H9 (cell line): Measurements from ENCODE around the gene SESN2. TPM values are rescaled to one million over a fixed set of nuclear protein-coding genes. Genes with fewer than 3 reads are reported as not detected.

Experiments
- DNase-seq: peaks from one replicate; pipeline ENCODE4 v3.0.0-alpha.2; 2017
- H2AFZ ChIP-seq: one replicate; pipeline ENCODE4 v1.6.1; 2013; ENCODE audit warnings: mild to moderate bottlenecking, low read length, control low read depth, moderate library complexity
- H2AK5ac ChIP-seq: 2 replicates; pipeline ENCODE4 v1.6.1; 2013; ENCODE audit warnings: low read length, control low read depth, mixed read lengths; ENCODE audit not compliant: insufficient read length
- H2BK120ac ChIP-seq: one replicate; pipeline ENCODE4 v1.6.1; 2013; ENCODE audit warnings: low read depth, mild to moderate bottlenecking, low read length, control low read depth, inconsistent platforms; ENCODE audit not compliant: poor library complexity, severe bottlenecking
- H2BK12ac ChIP-seq: 2 replicates; pipeline ENCODE4 v1.6.1; 2013; ENCODE audit warnings: low read length, control low read depth, mixed read lengths, low read depth; ENCODE audit not compliant: insufficient read length
- H2BK15ac ChIP-seq: 2 replicates; pipeline ENCODE4 v1.6.1; 2013; ENCODE audit warnings: low read depth, low read length, control low read depth
- H2BK20ac ChIP-seq: one replicate; pipeline ENCODE4 v1.6.1; 2013; ENCODE audit warnings: low read depth, mild to moderate bottlenecking, low read length, control low read depth, inconsistent platforms; ENCODE audit not compliant: poor library complexity, severe bottlenecking
- H2BK5ac ChIP-seq: 2 replicates; pipeline ENCODE4 v1.6.1; 2013; ENCODE audit warnings: low read length, control low read depth, mixed read lengths; ENCODE audit not compliant: insufficient read length
- H3K14ac ChIP-seq: 2 replicates; pipeline ENCODE4 v1.6.1; 2013; ENCODE audit warnings: low read length, control low read depth; ENCODE audit not compliant: insufficient read depth
- H3K18ac ChIP-seq: 2 replicates; pipeline ENCODE4 v1.6.1; 2013; ENCODE audit warnings: low read depth, mild to moderate bottlenecking, mixed read lengths, low read length, control low read depth; ENCODE audit not compliant: insufficient read length
- H3K23ac ChIP-seq: 2 replicates; pipeline ENCODE4 v1.6.1; 2013; ENCODE audit warnings: low read length, control low read depth, mixed read lengths, low read depth; ENCODE audit not compliant: insufficient read length
- H3K23me2 ChIP-seq: 2 replicates; pipeline ENCODE4 v1.6.1; 2013; ENCODE audit warnings: low read depth, mild to moderate bottlenecking, mixed read lengths, low read length, control low read depth; ENCODE audit not compliant: insufficient read length, poor library complexity, severe bottlenecking
- H3K27ac ChIP-seq: 2 replicates; pipeline ENCODE4 v1.5.1; 2013; ENCODE audit warnings: low read length, control low read depth, mixed read lengths, low read depth; ENCODE audit not compliant: insufficient read length
- H3K27me3 ChIP-seq: 2 replicates; pipeline ENCODE4 v1.6.1; 2013; ENCODE audit warnings: low read length, control low read depth, inconsistent platforms; ENCODE audit not compliant: insufficient read depth
- H3K4ac ChIP-seq: 2 replicates; pipeline ENCODE4 v1.6.1; 2013; ENCODE audit warnings: low read depth, mild to moderate bottlenecking, control low read depth, inconsistent platforms, low read length, moderate library complexity
- H3K4me1 ChIP-seq: 2 replicates; pipeline ENCODE4 v1.6.1; 2013; ENCODE audit warnings: low read length, control low read depth, inconsistent platforms; ENCODE audit not compliant: insufficient read depth
- H3K4me2 ChIP-seq: 2 replicates; pipeline ENCODE4 v1.6.1; 2013; ENCODE audit warnings: low read length, control low read depth, mixed read lengths; ENCODE audit not compliant: insufficient read length, insufficient read depth
- H3K56ac ChIP-seq: 2 replicates; pipeline ENCODE4 v1.6.1; 2013; ENCODE audit warnings: low read depth, mild to moderate bottlenecking, mixed read lengths, low read length, control low read depth; ENCODE audit not compliant: insufficient read length
- H3K79me1 ChIP-seq: 2 replicates; pipeline ENCODE4 v1.6.1; 2013; ENCODE audit warnings: low read depth, mild to moderate bottlenecking, moderate library complexity, low read length, control low read depth, inconsistent platforms; ENCODE audit not compliant: insufficient read depth, poor library complexity, severe bottlenecking
- H3K79me2 ChIP-seq: 2 replicates; pipeline ENCODE4 v1.6.1; 2013; ENCODE audit warnings: low read length, control low read depth, inconsistent platforms; ENCODE audit not compliant: insufficient read depth
- H3K9ac ChIP-seq: 2 replicates; pipeline ENCODE4 v1.6.1; 2013; ENCODE audit warnings: low read length, control low read depth, mixed read lengths; ENCODE audit not compliant: insufficient read length; ENCODE audit errors: extremely low read depth
- H3K9me3 ChIP-seq: one replicate; pipeline ENCODE4 v1.6.1; 2013; ENCODE audit warnings: low read depth, low read length, inconsistent platforms; ENCODE audit not compliant: control insufficient read depth
- H3T11ph ChIP-seq: one replicate; pipeline ENCODE4 v1.6.1; 2013; ENCODE audit warnings: mild to moderate bottlenecking, low read length, control low read depth, inconsistent platforms
- H4K20me1 ChIP-seq: one replicate; pipeline ENCODE4 v1.6.1; 2013; ENCODE audit not compliant: control insufficient read depth, insufficient read length, insufficient read depth
- H4K5ac ChIP-seq: 2 replicates; pipeline ENCODE4 v1.6.1; 2013; ENCODE audit warnings: low read depth, mild to moderate bottlenecking, mixed read lengths, low read length, control low read depth; ENCODE audit not compliant: insufficient read length
- H4K8ac ChIP-seq: replicated peaks from 2 replicates; pipeline ENCODE4 v1.6.1; 2013; ENCODE audit warnings: low read length, control low read depth, mixed read lengths, low read depth; ENCODE audit not compliant: insufficient read length
- H4K91ac ChIP-seq: 2 replicates; pipeline ENCODE4 v1.6.1; 2013; ENCODE audit warnings: low read depth, mild to moderate bottlenecking, moderate library complexity, mixed read lengths, low read length, control low read depth; ENCODE audit not compliant: insufficient read length
- H3K27ac Mint-ChIP-seq, 3 experiments: 2 replicates in 2 of 3; 3 replicates in 1 of 3; pipeline ENCODE4 v1.8.0; 2020 to 2021; ENCODE audit warnings: mixed read lengths in 3 of 3, mild to moderate bottlenecking in 1 of 3, moderate library complexity in 1 of 3
- H3K27me3 Mint-ChIP-seq: 2 replicates; pipeline ENCODE4 v1.8.0; 2021; ENCODE audit warnings: low read depth, mild to moderate bottlenecking, moderate library complexity, mixed read lengths
- H3K36me3 Mint-ChIP-seq, 3 experiments: 2 replicates in 2 of 3; 3 replicates in 1 of 3; pipeline ENCODE4 v1.8.0; 2020 to 2021; ENCODE audit warnings: low read depth in 3 of 3, mixed read lengths in 3 of 3; ENCODE audit not compliant: insufficient read depth in 1 of 3
- H3K4me1 Mint-ChIP-seq, 2 experiments: 2 replicates each; pipeline ENCODE4 v1.8.0; 2020; ENCODE audit warnings: mixed read lengths in 2 of 2
- H3K4me3 Mint-ChIP-seq, 2 experiments: 2 replicates in 1 of 2; 3 replicates in 1 of 2; pipeline ENCODE4 v1.8.0; 2020 to 2021; ENCODE audit warnings: mild to moderate bottlenecking in 2 of 2, mixed read lengths in 2 of 2, moderate library complexity in 1 of 2
- H3K9me3 Mint-ChIP-seq, 2 experiments: 2 replicates in 1 of 2; 3 replicates in 1 of 2; pipeline ENCODE4 v1.8.0; 2020; ENCODE audit warnings: mild to moderate bottlenecking in 2 of 2, mixed read lengths in 2 of 2, moderate library complexity in 1 of 2
- CTCF ChIP-seq: fragments of 200-600 bp; sonication (generic); conservative IDR thresholded peaks from 3 replicates; pipeline ENCODE4 v1.8.0; 2021; ENCODE audit warnings: antibody characterized with exemption, mild to moderate bottlenecking
- WGBS: extraction: QIAGEN DNeasy Blood & Tissue Kit; methylation state at CpG from one replicate; pipeline ENCODE4 v1.1.7; 2013; ENCODE audit warnings: missing lambda C conversion rate, low lambda C conversion rate, mixed read lengths; ENCODE audit not compliant: insufficient read length; ENCODE audit errors: extremely low coverage; 5-methylcytosine and 5-hydroxymethylcytosine counted together
- total RNA-seq: library from RNA; stranded (reverse); gene quantifications from 2 replicates; pipeline ENCODE4 v1.2.1, GENCODE V29; 2021

SESN2 gene
- total RNA-seq, 1 experiment from 2014 or later, result 24.6 TPM

GRCh38 chr1:28266920-28267322, 7.6 kb downstream of the SESN2 start:
- Mint-ChIP-seq H3K4me3 (peak overlapping the region in 1 of 2 experiments; percentile 11; a peak in 1 of 5 replicates), H3K4me1 (peaks cover 44 to 46% of the 10 kb centered on the region in 2 experiments), H3K27me3 (no peaks in the 10 kb centered on the region), H3K9me3 (no peaks in the 10 kb centered on the region), H3K27ac (peak overlapping the region in 1 of 3 experiments; percentile 85; a peak in 3 of 7 replicates), H3K36me3 (peaks cover 5 to 24% (median 21%) of the 10 kb centered on the region in 3 experiments; a peak in 6 of 7 replicates)
- H4K91ac ChIP-seq, result no peak overlapping the region
- H4K20me1 ChIP-seq, result no peaks in the 10 kb centered on the region
- no peak overlapping the region for H4K5ac ChIP-seq
- H2AFZ ChIP-seq, result no peak overlapping the region
- no peaks in the 10 kb centered on the region for H3K23me2 ChIP-seq
- H4K8ac ChIP-seq, result no peak overlapping the region
- WGBS, result no CpG with 5 or more reads among the region's 5 CpGs
- H3T11ph ChIP-seq, result no peak overlapping the region
- H3K23ac ChIP-seq, result no peak overlapping the region
- no peak overlapping the region for H3K4me2 ChIP-seq
- H3K9ac ChIP-seq, result no peak overlapping the region
- no peak overlapping the region for H2AK5ac ChIP-seq
- H3K79me1 ChIP-seq, result peaks cover 7% of the 10 kb centered on the region
- DNase-seq, result no peak
- no peak overlapping the region for H2BK12ac ChIP-seq
- peaks cover 11% of the 10 kb centered on the region for H3K4me1 ChIP-seq
- H2BK20ac ChIP-seq, result no peak overlapping the region
- H3K14ac ChIP-seq, result no peak overlapping the region; the same call in 1 of the 2 replicates
- peaks cover 31% of the 10 kb centered on the region; the same call in 1 of the 2 replicates for H3K79me2 ChIP-seq
- H3K27ac ChIP-seq, result no peak overlapping the region
- H2BK5ac ChIP-seq, result no peak overlapping the region
- H3K27me3 ChIP-seq, result no peaks in the 10 kb centered on the region
- no peak overlapping the region for H3K4ac ChIP-seq
- H2BK120ac ChIP-seq, result no peak overlapping the region
- H2BK15ac ChIP-seq, result no peak overlapping the region
- TF ChIP-seq CTCF, result no peak
- no peaks in the 10 kb centered on the region for H3K9me3 ChIP-seq
- no peak overlapping the region for H3K56ac ChIP-seq
- H3K18ac ChIP-seq, result no peak overlapping the region
